ENCODE results near the gene SCGB3A1.

The SCGB3A1 gene

DNA sequence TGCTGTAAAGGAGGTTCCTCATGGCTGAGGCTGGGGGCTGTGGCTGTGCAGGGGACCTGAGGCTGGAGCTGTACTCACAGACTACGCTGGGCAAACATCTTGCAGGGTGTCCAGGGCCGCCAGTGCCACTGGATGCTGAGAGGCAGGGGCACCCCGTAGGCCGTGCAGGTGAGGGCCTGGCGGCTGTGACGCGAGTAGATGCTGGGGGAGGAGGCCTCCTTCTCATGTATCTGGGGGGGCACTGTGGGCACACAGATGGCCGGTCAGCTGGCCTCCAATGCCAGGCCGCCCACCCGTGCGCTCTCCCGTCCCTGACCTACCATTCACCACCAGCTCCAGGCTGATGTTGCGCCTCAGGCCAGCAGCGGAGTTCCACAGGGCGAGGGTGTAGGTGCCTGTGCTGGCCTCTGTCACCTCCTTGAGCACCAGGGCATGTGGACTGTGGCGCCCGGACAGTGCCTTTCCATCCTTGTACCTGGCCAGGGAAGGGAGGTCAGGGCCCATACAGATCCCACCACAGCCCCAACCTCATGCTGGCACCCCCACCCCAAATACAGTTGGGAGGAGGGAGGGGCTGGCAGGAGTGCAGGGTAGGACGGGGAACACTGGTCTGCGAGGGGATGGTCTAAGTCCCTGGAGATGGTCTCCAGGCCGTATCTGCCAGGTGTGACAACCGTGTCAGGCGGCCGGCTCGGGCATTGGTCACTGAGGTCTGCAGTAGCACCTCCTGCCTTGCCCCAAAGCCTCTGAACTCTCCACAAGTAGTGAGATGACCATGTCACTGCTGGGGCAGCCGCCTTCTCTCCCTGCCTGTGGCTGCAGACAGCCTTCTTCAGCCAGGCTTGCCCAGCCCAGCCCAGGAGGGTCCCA is 34.7 kb upstream of the SCGB3A1 start:
- Histone ChIP-seq H3K4me3 (no peak overlapping the region), H3K27ac (no peak overlapping the region)

- Histone ChIP-seq H3K27ac (no peak overlapping the region), H3K4me3 (no peak overlapping the region)
Measured at GRCh38 chr5:180625125-180625790, 34.0 kb upstream of the SCGB3A1 start.

DNA sequence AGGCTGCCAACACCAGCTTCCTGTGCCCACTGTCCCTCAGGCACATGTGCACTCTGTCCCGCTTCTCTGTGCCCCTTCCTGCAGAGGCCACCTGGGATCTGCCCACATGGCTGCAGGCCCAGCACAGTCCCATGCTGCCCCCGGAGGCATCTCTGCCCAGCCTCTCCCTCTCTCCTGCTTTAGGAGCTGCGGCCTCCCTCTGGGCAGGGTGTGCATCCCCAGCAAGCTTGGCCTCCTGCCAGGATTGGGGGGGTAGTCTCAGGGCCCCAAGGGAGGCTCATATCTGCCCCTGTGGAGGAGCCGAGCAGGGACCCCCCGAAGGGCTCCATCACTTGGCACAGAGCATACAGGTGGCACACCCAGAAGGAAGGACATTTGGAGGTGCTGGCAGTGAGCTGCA is 33.3 kb upstream of the SCGB3A1 start:
- H3K4me3 ChIP-seq, result no peak overlapping the region
- H3K27ac ChIP-seq, result no peak overlapping the region

- H3K27ac ChIP-seq, result peak overlapping the region in 2 of 21 experiments; percentile 38 to 39
- no peak overlapping the region for H3K4me3 ChIP-seq
Measured at GRCh38 chr5:180623844-180624243, 32.5 kb upstream of the SCGB3A1 start.

- H3K27ac ChIP-seq, result peak overlapping the region in 2 of 21 experiments; percentile 38 to 39
- no peak overlapping the region for H3K4me3 ChIP-seq
Measured at GRCh38 chr5:180623411-180623834, 32.1 kb upstream of the SCGB3A1 start.

GRCh38 chr5:180622910-180623309 is 31.6 kb upstream of the SCGB3A1 start:
- Histone ChIP-seq H3K27ac (peak overlapping the region in 3 of 21 experiments; percentile 7 to 39 (median 15)), H3K4me3 (no peak overlapping the region)

- no peak overlapping the region for H3K27ac ChIP-seq
- no peak overlapping the region for H3K4me3 ChIP-seq
Measured at GRCh38 chr5:180621311-180621710, 30.0 kb upstream of the SCGB3A1 start.

GRCh38 chr5:180620014-180620413 is 28.7 kb upstream of the SCGB3A1 start:
- Histone ChIP-seq H3K27ac (no peak overlapping the region), H3K4me3 (no peak overlapping the region)

GRCh38 chr5:180619563-180619915 is 28.2 kb upstream of the SCGB3A1 start:
- Histone ChIP-seq H3K27ac (no peak overlapping the region), H3K4me3 (no peak overlapping the region)

GRCh38 chr5:180618829-180619562 is 27.7 kb upstream of the SCGB3A1 start:
- Histone ChIP-seq H3K4me3 (peak overlapping the region in 4 of 7 experiments; percentile 3 to 34 (median 15)), H3K27ac (no peak overlapping the region)

- Histone ChIP-seq H3K4me3 (peak overlapping the region in 4 of 7 experiments; percentile 3 to 34 (median 15)), H3K27ac (no peak overlapping the region)
Measured at GRCh38 chr5:180618487-180618828, 27.2 kb upstream of the SCGB3A1 start.

GRCh38 chr5:180613814-180614188 is 22.5 kb upstream of the SCGB3A1 start:
- H3K27ac ChIP-seq, result no peak overlapping the region
- H3K4me3 ChIP-seq, result no peak overlapping the region

- no peak overlapping the region for H3K27ac ChIP-seq
Measured at GRCh38 chr5:180613188-180613813, 22.0 kb upstream of the SCGB3A1 start.

GRCh38 chr5:180612683-180613082 is 21.4 kb upstream of the SCGB3A1 start:
- H3K27ac ChIP-seq, result no peak overlapping the region

More at GRCh38 chr5:180613188-180613813, 22.0 kb upstream of the SCGB3A1 start:
- no peak overlapping the region for H3K4me3 ChIP-seq

GRCh38 chr5:180611140-180611850 is 20.0 kb upstream of the SCGB3A1 start:
- Histone ChIP-seq H3K27ac (no peak overlapping the region), H3K4me3 (no peak overlapping the region)

More at GRCh38 chr5:180612683-180613082, 21.4 kb upstream of the SCGB3A1 start:
- no peak overlapping the region for H3K4me3 ChIP-seq

GRCh38 chr5:180609817-180610550 is 18.7 kb upstream of the SCGB3A1 start:
- no peak overlapping the region for H3K27ac ChIP-seq
- H3K4me3 ChIP-seq, result no peak overlapping the region

DNA sequence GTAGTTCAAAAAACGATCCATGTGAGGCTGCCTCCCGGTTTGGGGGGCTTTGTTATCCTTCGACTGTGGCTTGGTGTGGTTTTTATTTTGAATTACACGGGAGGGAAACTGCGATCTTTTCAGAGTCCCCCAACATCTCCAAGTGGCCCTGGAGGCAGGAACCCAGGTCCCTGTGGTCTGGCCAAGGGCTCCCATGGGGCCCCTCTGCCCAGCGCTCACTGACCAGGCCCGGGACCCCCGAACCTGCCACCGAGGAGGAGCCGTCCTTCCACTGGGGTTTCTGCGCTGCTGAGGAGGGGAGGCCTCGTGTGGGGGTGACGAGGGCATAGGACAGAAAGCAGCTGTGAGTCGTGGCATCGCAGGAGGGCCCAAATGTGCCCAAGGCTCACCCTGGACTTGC is 18.1 kb upstream of the SCGB3A1 start:
- no peak overlapping the region for H3K4me3 ChIP-seq
- H3K27ac ChIP-seq, result no peak overlapping the region

GRCh38 chr5:180608572-180609310 is 17.4 kb upstream of the SCGB3A1 start:
- H3K27ac ChIP-seq, result no peak overlapping the region
- H3K4me3 ChIP-seq, result no peak overlapping the region

Data from skin epidermis (tissue), 12 donors.